ENCODE results near the gene PDE10A.

DNA sequence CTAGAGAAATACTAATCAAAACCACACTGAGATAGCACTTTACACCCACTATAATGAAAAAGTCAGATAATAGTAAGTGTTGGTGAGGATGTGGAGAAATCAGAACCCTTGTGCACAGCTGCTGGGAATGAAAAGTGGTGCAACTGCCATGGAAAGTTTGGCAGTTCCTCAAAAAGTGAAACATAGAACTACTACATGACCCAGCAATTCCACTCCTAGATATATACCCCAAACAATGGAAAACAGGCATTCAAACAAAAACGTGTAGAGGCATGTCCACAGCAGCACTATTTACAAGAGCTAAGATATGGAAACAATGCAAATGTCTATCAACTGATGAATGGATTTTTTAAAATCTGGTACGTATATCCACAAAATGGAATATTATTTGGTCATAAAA is 236.1 kb downstream of the PDE10A start:
- TF ChIP-seq CTCF (IDR thresholded peaks at IDR 0.05), result no peak
- no peak for TF ChIP-seq POLR2A (IDR thresholded peaks at IDR 0.05)

Measured in ovary (tissue), 3 donors.